WTC11 (cell line): Measurements from ENCODE around the gene SGPP2. TPM values are rescaled to one million over a fixed set of nuclear protein-coding genes. Genes with fewer than 3 reads are reported as not detected.

ENCODE experiments used
- ATAC-seq: fragments of 200-7000 bp; cut with Tn5 transposase; 2 replicates; pipeline ENCODE4 v1.10.0; 2021; ENCODE audit warnings: mild to moderate bottlenecking, moderate library complexity
- CTCF ChIA-PET: fragments of 300-600 bp; sonication (Branson Sonifier 250); formaldehyde crosslinking; loops from one replicate; lab custom pipeline; 2021; ENCODE audit warnings: antibody characterized with exemption; lab: Charles Lee
- POLR2A ChIA-PET: fragments of 350-600 bp; sonication (Branson Sonifier 250); formaldehyde crosslinking; loops from one replicate; lab custom pipeline; 2021; ENCODE audit warnings: antibody characterized with exemption; lab: Charles Lee
- DNase-seq: peaks from one replicate; pipeline ENCODE4 v3.0.0; 2021; ENCODE audit warnings: low spot score
- H3K27ac Mint-ChIP-seq: 2 replicates; pipeline ENCODE4 v1.8.0; 2021; ENCODE audit warnings: mixed read lengths
- H3K27me3 Mint-ChIP-seq: 2 replicates; pipeline ENCODE4 v1.8.0; 2021; ENCODE audit warnings: low read depth, mild to moderate bottlenecking, moderate library complexity, mixed read lengths
- H3K36me3 Mint-ChIP-seq: 2 replicates; pipeline ENCODE4 v1.8.0; 2021; ENCODE audit warnings: mixed read lengths
- H3K4me1 Mint-ChIP-seq: 2 replicates; pipeline ENCODE4 v1.8.0; 2022; ENCODE audit warnings: mixed read lengths
- H3K4me3 Mint-ChIP-seq: 2 replicates; pipeline ENCODE4 v1.8.0; 2021; ENCODE audit warnings: mild to moderate bottlenecking, moderate library complexity, mixed read lengths
- H3K9me3 Mint-ChIP-seq: 2 replicates; pipeline ENCODE4 v1.8.0; 2021; ENCODE audit warnings: mixed read lengths
- IRF2 ChIP-seq: sonication (generic); formaldehyde crosslinking; IDR thresholded peaks from 2 replicates; pipeline ENCODE4 v1.8.0; 2022; ENCODE audit warnings: low read depth, missing genetic modification reagents, borderline replicate concordance
- MXD4 ChIP-seq: fragments of 250-450 bp; sonication (Bioruptor Pico); IDR thresholded peaks from 2 replicates; pipeline ENCODE4 v1.8.0; 2021; ENCODE audit warnings: mild to moderate bottlenecking, moderate library complexity, borderline replicate concordance
- NFE2L1 ChIP-seq: sonication (generic); formaldehyde crosslinking; IDR thresholded peaks from 2 replicates; pipeline ENCODE4 v1.8.1; 2023; ENCODE audit warnings: missing genetic modification reagents
- NR2C2 ChIP-seq: sonication (generic); formaldehyde crosslinking; IDR thresholded peaks from 2 replicates; pipeline ENCODE4 v1.8.0; 2022; ENCODE audit warnings: mild to moderate bottlenecking, missing genetic modification reagents
- NR3C1 ChIP-seq: sonication (generic); formaldehyde crosslinking; conservative IDR thresholded peaks from 2 replicates; pipeline ENCODE4 v1.8.1; 2023; ENCODE audit warnings: low read depth, mild to moderate bottlenecking, missing genetic modification reagents
- RORB ChIP-seq: fragments of 250-450 bp; sonication (Bioruptor Pico); IDR thresholded peaks from 2 replicates; pipeline ENCODE4 v1.9.0; 2021; ENCODE audit warnings: mild to moderate bottlenecking
- SMAD3 ChIP-seq: sonication (generic); formaldehyde crosslinking; IDR thresholded peaks from 2 replicates; pipeline ENCODE4 v1.8.0; 2022; ENCODE audit warnings: missing genetic modification reagents, mild to moderate bottlenecking, borderline replicate concordance
- SMAD4 ChIP-seq: sonication (generic); formaldehyde crosslinking; IDR thresholded peaks from 2 replicates; pipeline ENCODE4 v1.8.0; 2022; ENCODE audit warnings: mild to moderate bottlenecking, missing genetic modification reagents
- SOX15 ChIP-seq: fragments of 250-450 bp; sonication (Bioruptor Pico); IDR thresholded peaks from 2 replicates; pipeline ENCODE4 v1.9.0; 2021; ENCODE audit warnings: mild to moderate bottlenecking
- USF1 ChIP-seq: sonication (generic); formaldehyde crosslinking; IDR thresholded peaks from 2 replicates; pipeline ENCODE4 v1.8.0; 2022; ENCODE audit warnings: mild to moderate bottlenecking, missing genetic modification reagents
- ZBTB21 ChIP-seq: sonication (generic); formaldehyde crosslinking; IDR thresholded peaks from 2 replicates; pipeline ENCODE4 v1.8.1; 2023; ENCODE audit warnings: mild to moderate bottlenecking, missing genetic modification reagents, borderline replicate concordance
- ZNF138 ChIP-seq: sonication (generic); formaldehyde crosslinking; conservative IDR thresholded peaks from 2 replicates; pipeline ENCODE4 v1.8.1; 2022; ENCODE audit warnings: mild to moderate bottlenecking, moderate library complexity, missing genetic modification reagents
- ZNF219 ChIP-seq: sonication (generic); formaldehyde crosslinking; IDR thresholded peaks from 2 replicates; pipeline ENCODE4 v1.8.0; 2023; ENCODE audit warnings: missing genetic modification reagents, mild to moderate bottlenecking, borderline replicate concordance
- ZNF263 ChIP-seq: sonication (generic); formaldehyde crosslinking; IDR thresholded peaks from 2 replicates; pipeline ENCODE4 v1.8.1; 2022; ENCODE audit warnings: low read depth, mild to moderate bottlenecking, moderate library complexity, missing genetic modification reagents
- ZNF317 ChIP-seq: sonication (generic); formaldehyde crosslinking; IDR thresholded peaks from 2 replicates; pipeline ENCODE4 v1.8.1; 2023; ENCODE audit warnings: low read depth, mild to moderate bottlenecking, moderate library complexity, missing genetic modification reagents, borderline replicate concordance
- ZNF416 ChIP-seq: fragments of 250-450 bp; sonication (Bioruptor Pico); IDR thresholded peaks from 2 replicates; pipeline ENCODE4 v1.9.0; 2021; ENCODE audit warnings: mild to moderate bottlenecking, inconsistent platforms
- ZNF512 ChIP-seq: sonication (generic); formaldehyde crosslinking; IDR thresholded peaks from 2 replicates; pipeline ENCODE4 v1.8.1; 2022; ENCODE audit warnings: missing genetic modification reagents, borderline replicate concordance
- total RNA-seq: library from RNA; stranded (reverse); gene quantifications from 3 replicates; pipeline ENCODE4 v1.2.3, GENCODE V29; 2021
- TF ChIP-seq, protein P1 (sequence below): fragments of 250-450 bp; sonication (Bioruptor Pico); IDR thresholded peaks from 2 replicates; pipeline ENCODE4 v2.1.2; 2022; ENCODE audit warnings: mild to moderate bottlenecking, moderate library complexity
- TF ChIP-seq, protein P2 (sequence below): sonication (generic); formaldehyde crosslinking; IDR thresholded peaks from 2 replicates; pipeline ENCODE4 v1.8.1; 2022; ENCODE audit warnings: mild to moderate bottlenecking, moderate library complexity, missing genetic modification reagents
- TF ChIP-seq, protein P3 (sequence below): fragments of 250-450 bp; sonication (Bioruptor Pico); IDR thresholded peaks from 2 replicates; pipeline ENCODE4 v1.9.0; 2021; ENCODE audit warnings: mild to moderate bottlenecking

SGPP2 gene
- total RNA-seq, 1 experiment from 2014 or later: 0.07 TPM

DNA sequence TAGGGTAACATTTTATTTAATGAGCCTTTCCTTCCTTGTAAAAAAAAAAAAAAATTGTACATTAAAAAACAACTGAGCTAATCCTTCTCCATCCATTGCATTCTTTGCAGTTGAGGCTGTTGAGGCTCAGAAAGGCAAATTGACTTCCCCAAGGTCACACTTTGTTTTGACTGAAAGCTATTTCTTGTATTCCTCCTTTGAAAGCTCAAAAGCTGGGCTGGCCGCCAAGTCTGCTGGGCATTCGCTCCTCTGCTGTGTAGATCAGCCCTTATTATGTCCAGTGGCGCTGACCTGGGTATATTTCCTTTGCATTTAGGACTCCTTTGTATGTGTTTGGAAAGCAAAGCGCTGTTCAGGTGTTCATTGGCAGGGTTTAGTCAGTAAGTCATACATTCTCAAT is 44.0 kb downstream of the SGPP2 start:
- ATAC-seq (no peak), DNase-seq (no peak)
- H3K4me3 Mint-ChIP-seq: no peak overlapping the region
- ChIA-PET POLR2A (no interaction called here), CTCF (interaction anchor here (0.5 to 1.6 kb wide), 3 partner anchors 14 to 94 kb away, joined by 3 to 4 read pairs (median 3); no protein-coding TSS in a partner anchor)
- TF ChIP-seq ZNF317 (CRISPR knock-in tag) (no peak), ZNF416 (no peak), SOX15 (CRISPR knock-in tag) (no peak)
- peaks cover 9% of the 10 kb centered on the region for H3K9me3 Mint-ChIP-seq
- H3K36me3 Mint-ChIP-seq: no peaks in the 10 kb centered on the region
- peaks cover 62% of the 10 kb centered on the region for H3K27me3 Mint-ChIP-seq
- peaks cover 36% of the 10 kb centered on the region for H3K4me1 Mint-ChIP-seq
- H3K27ac Mint-ChIP-seq: no peak overlapping the region

DNA sequence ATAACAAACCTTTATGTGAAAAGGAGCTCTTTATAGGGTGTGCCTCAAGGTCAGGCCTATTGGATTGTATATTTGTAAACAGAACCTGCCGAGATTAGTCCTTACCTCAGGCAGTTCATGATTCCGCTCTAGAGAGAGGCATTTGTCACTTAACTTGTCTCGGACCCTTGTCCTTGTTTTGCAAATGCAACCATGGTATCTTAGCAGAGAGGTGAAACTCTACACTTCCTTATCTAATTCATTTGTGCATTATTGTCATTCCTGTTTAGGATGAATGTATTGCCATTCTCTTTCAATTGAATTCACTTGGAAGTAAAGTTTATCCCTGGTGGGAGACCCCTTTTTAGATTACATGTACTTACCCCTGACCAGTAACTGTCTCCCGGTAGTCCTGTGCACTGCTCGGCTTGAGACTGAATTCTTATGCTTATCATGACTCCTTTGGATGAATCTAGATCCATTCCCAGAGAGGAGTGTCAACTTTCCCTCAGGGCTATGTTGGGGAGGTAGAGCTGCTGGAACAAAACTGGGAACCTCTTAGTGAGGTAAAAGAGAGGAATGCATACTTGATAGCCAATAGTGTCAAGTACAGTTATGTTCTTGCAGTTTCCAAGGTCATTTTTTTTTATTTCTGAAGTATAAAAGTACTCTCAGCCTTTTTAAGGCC is 46.6 kb downstream of the SGPP2 start:
- ATAC-seq (peak; percentile 90), DNase-seq (no peak)
- Mint-ChIP-seq H3K4me3 (no peak overlapping the region), H3K27me3 (peaks cover 63% of the 10 kb centered on the region), H3K27ac (peak overlapping the region; percentile 74), H3K36me3 (no peaks in the 10 kb centered on the region), H3K9me3 (peaks cover 9% of the 10 kb centered on the region), H3K4me1 (peaks cover 36% of the 10 kb centered on the region)
- POLR2A ChIA-PET: no interaction called here
- CTCF ChIA-PET: no interaction called here
- no peak for TF ChIP-seq NFE2L1 (CRISPR knock-in tag)
- TF ChIP-seq ZNF138 (CRISPR knock-in tag): no peak
- no peak for TF ChIP-seq ZNF219 (CRISPR knock-in tag)
- TF ChIP-seq NR2C2 (CRISPR knock-in tag): no peak
- TF ChIP-seq RORB (CRISPR knock-in tag): no peak
- TF ChIP-seq MXD4 (CRISPR knock-in tag): no peak
- TF ChIP-seq IRF2: no peak
- TF ChIP-seq ZNF512: no peak
- TF ChIP-seq USF1 (CRISPR knock-in tag): no peak
- TF ChIP-seq, protein P1, sequence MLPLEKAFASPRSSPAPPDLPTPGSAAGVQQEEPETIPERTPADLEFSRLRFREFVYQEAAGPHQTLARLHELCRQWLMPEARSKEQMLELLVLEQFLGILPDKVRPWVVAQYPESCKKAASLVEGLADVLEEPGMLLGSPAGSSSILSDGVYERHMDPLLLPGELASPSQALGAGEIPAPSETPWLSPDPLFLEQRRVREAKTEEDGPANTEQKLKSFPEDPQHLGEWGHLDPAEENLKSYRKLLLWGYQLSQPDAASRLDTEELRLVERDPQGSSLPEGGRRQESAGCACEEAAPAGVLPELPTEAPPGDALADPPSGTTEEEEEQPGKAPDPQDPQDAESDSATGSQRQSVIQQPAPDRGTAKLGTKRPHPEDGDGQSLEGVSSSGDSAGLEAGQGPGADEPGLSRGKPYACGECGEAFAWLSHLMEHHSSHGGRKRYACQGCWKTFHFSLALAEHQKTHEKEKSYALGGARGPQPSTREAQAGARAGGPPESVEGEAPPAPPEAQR: no peak
- TF ChIP-seq, protein P2, sequence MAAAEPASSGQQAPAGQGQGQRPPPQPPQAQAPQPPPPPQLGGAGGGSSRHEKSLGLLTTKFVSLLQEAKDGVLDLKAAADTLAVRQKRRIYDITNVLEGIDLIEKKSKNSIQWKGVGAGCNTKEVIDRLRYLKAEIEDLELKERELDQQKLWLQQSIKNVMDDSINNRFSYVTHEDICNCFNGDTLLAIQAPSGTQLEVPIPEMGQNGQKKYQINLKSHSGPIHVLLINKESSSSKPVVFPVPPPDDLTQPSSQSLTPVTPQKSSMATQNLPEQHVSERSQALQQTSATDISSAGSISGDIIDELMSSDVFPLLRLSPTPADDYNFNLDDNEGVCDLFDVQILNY (CRISPR knock-in tag): no peak
- no peak for TF ChIP-seq NR3C1 (CRISPR knock-in tag)
- TF ChIP-seq ZBTB21 (CRISPR knock-in tag): no peak
- TF ChIP-seq SMAD4 (CRISPR knock-in tag): no peak

DNA sequence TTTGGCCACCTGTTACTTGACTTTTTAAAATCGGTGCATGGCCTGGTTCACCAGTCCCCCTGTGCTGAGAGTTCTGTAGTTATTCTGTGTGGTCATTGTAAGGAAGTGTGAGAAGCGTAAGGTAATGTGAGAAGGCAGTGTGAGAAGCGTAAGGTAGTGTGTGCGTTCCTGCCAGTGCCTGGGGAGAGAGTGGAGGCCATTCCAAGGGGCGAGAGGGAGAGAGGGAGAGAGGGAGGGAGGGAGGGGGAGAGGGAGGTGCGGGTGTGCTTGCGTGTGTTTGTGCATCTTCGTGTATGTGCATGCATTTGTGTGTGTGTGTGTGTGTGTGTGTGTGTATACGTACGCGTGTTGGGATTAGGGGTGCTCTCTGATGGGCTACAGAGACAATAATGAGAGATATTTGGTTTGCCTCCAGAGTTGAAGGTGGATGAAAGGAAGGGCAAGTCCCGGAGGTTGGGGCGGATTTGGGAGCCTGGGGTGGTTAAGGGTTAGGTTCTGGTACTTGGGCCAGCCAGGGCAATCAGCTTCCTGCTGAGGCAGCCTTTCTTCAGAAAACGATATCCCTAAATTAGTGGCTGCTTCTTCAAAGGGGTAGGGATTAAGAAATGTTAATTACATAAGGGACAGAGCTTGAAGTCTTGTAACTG is 53.7 kb downstream of the SGPP2 start:
- Mint-ChIP-seq H3K27me3 (peaks cover 96% of the 10 kb centered on the region), H3K9me3 (no peaks in the 10 kb centered on the region), H3K4me3 (peak overlapping the region; percentile 42), H3K4me1 (peaks cover 10% of the 10 kb centered on the region), H3K27ac (no peak overlapping the region), H3K36me3 (no peaks in the 10 kb centered on the region)
- DNase-seq: no peak
- ATAC-seq: peak; percentile 89
- TF ChIP-seq, protein P3, sequence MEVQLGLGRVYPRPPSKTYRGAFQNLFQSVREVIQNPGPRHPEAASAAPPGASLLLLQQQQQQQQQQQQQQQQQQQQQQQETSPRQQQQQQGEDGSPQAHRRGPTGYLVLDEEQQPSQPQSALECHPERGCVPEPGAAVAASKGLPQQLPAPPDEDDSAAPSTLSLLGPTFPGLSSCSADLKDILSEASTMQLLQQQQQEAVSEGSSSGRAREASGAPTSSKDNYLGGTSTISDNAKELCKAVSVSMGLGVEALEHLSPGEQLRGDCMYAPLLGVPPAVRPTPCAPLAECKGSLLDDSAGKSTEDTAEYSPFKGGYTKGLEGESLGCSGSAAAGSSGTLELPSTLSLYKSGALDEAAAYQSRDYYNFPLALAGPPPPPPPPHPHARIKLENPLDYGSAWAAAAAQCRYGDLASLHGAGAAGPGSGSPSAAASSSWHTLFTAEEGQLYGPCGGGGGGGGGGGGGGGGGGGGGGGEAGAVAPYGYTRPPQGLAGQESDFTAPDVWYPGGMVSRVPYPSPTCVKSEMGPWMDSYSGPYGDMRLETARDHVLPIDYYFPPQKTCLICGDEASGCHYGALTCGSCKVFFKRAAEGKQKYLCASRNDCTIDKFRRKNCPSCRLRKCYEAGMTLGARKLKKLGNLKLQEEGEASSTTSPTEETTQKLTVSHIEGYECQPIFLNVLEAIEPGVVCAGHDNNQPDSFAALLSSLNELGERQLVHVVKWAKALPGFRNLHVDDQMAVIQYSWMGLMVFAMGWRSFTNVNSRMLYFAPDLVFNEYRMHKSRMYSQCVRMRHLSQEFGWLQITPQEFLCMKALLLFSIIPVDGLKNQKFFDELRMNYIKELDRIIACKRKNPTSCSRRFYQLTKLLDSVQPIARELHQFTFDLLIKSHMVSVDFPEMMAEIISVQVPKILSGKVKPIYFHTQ: no peak
- TF ChIP-seq ZNF263: no peak
- no peak for TF ChIP-seq SMAD3 (CRISPR knock-in tag)
- ChIA-PET CTCF (interaction anchor here (1.2 kb wide), 2 partner anchors 84 to 160 kb away, joined by 4 read pairs; no protein-coding TSS in a partner anchor), POLR2A (no interaction called here)
